ENCODE results near the gene ADCY2.
A peak's percentile ranks its signal among the peaks of the same experiment; 100 is the strongest.

The ADCY2 gene

DNA sequence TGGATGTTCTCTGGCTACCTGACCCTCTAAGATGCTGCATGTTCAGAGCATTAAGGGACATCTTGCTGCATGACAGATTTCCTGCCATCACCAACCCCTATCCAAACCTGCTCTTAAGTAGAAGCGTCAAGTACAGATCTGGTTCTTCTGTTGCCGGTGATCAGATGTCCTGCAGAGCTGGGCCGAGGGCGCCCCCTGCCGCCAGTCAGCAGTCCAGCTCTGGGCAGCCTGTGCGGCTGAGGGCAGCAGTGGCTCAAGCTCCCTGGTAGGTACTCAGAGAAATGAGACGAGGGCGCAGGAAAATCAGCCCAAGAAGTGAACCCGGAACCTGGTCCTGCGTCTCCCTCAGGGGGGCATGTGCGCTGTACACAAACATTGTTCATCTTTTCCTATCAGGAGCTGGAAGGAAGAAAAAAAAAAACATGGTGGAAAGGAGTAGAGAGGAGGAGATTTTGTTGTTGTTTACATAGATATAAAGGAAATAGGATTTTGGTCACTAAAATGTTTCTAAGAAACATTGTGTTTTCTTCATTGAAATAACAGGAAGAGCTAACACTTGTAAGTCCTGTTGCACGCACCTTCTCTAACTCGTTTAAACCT, 359.2 kb downstream of the ADCY2 start:
- peak; percentile 37 for DNase-seq

DNA sequence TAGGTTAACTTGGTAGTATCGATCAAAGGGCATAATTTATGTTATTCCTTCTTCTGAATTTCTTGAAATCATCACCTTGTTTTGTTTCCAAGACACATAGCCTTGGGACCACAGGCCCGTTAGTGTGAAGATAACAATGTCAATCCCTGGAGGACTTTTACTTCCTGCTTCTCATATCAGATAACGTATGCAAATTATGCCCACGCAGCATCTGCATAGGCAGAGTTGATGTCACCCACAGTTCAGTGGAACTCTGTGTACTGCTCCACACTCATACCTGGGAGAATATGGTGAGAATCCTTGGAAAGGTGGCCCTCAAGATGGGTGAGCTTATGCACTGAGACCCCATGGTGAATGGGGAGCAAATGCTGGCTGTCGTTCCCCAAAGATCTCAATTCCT, 360.0 kb downstream of the ADCY2 start:
- DNase-seq, result no peak

DNA sequence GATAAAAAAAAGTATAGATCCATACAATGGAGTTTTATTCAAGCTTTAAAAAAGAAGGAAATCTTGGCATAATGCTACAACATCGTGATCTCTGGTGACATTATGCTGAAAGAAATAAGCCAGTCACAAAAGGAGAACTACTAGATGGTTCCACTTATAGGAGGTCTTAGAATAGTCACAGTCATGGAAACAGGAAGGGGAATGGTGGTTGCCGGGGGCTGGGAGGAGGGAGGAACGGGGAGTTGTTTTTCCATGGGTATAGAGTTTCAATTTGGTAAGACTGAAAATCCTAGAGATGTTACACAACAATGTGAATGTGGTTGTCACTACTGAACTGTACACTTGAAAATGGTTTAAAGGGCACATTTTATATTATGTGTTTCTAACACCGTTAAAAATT, 360.5 kb downstream of the ADCY2 start:
- no peak for DNase-seq

DNA sequence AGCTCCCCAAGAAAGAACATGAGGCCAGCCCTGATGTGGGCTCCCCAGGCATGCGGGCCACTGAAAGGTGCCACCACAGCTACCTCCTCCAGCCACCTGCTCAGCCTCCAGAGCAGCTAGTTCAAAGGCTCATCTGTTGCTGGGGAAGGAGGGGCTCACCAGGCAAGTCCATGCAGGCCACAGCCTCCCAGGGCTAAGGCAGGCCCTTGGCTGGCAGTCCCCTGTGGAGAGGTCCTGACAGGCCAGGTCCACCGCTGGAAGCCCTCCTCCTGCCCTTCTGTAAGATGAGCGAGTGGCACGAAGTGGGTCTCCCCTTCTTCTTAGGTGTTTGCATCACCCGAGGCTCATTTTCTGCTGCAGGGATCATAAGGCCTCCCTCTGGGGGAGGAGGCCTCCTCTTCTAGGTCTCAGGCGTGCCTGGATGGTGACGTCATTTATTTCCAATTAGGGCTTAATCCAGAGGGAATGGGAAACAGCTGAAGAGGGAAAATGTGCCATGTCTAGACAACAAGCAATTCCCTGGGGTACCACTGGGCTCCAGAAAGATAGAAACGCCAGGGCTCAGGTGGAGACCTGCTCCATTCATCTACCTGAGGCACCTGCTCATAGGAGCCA, 363.4 kb downstream of the ADCY2 start:
- no peak for DNase-seq

DNA sequence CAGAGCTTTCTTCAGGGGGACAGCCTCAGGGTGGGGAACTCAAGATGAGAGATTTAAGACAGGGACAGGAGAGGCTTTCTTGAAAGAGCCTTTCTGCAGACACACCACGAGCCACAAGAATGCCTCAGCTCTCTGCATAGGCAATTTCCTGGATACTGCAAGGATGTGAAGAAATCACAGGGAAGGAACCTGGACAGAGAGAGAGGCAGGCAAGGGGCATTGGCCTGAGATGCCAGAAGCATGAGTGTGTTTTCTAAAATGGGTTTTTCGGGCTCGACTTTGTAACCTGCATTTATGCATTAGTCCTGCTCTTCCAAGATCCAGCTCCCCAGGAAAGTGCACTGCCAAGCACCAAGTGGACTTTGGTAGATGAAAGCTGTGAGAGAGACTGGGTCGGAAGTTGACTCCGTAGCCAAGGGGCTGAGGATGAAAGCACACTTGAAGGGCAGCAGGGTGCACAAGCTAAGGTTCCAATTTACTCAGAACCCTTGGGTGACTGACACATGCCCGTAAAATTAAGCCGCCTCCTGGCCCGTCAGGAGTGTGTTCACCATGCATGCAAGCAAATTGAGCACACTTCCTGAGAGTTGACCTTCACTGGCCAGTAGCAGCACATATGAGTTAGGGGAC, 364.1 kb downstream of the ADCY2 start:
- no peak for DNase-seq

DNA sequence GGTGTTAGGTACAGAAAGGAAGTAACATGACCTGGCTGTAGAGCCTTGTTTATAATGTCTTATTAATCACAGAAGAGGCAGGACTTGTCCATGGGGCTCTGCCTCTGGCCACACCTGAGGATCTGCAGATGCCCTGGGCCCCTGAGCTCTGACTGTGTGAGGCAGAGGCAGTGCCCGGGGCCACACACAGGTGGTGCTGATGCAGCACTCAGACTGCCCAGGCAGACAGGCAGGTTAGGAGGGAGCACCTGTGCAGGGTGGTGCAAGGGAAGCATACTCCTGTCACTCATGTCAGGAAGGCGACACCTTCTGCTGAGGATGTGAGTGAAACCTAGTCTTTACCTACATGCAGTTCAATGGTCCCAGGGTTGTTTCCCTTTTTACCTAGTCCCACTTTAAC, 366.3 kb downstream of the ADCY2 start:
- DNase-seq, result no peak

DNA sequence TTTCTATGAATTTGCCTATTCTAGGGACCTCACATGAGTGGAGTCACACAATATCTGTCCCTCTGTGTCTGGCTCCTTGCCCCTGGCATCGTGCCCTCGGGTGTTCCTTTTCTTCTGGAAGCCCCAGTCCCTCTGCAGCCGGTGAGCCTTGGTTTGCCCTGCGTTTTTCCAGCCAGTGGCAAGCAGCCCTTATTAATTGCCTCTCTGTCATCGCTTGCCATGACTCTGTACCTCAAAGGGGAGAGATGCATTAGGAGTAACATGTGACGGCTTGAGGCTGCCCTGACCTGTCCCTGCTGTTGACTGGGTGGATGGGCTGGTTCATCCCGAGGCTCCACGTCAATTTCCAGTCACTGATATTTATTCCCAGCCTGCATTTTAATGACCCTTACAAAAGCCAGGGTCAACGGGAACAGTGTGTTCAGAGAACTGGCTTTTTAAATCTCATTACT, 367.7 kb downstream of the ADCY2 start:
- DNase-seq, result no peak

DNA sequence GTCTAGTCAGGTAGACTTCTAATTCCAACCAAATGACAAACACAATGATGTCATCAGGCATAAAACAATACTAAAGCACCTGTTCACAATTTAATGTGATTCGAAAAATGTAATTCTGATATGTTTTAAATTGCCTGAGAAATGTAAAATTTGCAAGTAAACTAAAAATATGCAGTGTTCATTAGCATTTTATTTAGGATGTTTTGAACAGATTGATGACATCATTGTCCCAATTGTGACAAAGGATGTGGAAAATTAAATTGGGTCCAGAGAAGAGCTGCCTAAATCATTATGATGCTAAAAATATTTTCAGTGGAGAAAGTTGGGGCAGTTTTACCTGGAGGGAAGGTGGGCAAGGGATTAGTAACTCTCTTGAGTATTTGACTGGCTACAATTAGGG, 368.5 kb downstream of the ADCY2 start:
- no peak for DNase-seq

DNA sequence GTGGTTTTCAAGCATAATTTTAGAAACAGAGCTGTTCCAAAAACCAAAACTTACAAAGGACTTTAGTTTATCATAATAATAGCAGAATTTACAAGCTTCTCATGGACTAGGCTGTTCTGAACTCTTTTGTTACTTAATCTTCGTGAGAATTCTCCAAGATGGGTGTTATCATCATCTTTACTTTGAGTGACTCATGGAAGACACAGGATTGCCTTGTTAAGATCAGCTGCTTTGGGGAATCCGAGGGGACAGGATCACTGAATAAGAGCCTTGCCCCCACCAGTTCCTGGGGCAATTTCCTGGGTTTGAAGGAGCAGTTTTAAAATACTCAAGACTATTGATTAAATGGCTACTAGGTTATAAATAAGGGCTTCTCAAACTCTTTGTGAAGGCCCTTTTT, 374.5 kb downstream of the ADCY2 start:
- no peak for DNase-seq

DNA sequence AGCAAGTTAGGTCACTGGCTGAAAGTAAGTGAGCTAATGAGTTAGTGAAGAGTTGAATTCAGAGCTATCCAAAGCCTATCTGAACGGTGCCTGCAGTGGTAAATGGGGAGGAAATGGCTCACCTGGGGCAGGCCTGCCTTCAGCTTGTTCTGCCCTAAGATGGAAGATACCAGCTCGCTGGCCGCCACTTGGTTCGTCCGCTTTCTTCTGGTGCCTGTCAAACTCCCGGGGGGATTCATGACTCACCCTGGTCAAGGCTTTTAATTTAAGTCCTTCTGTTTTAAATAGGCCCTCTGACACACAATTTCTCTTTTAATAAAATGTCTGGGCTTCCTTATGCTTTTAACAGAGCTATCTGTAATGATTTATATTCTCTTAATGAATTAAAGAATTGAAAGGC, 376.2 kb downstream of the ADCY2 start:
- no peak for DNase-seq

DNA sequence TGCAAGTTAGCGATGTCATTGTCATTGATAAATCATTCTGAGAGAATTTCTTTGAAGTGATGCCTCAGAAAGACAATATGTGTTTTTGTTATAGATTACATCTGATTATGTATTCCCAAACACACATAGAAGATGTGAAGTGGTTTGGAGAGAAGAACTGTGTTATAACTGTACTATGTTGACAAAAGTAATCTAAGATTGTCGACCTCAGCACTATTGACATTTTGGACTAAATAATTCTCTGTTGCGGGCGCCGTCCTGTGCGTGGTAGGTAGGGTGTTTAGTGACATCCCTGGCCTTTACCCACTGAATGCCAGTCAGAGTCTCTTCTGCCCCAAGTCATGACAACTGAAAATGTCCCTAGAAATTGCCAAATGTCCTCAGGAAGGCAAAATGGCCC, 377.2 kb downstream of the ADCY2 start:
- DNase-seq, result no peak

DNA sequence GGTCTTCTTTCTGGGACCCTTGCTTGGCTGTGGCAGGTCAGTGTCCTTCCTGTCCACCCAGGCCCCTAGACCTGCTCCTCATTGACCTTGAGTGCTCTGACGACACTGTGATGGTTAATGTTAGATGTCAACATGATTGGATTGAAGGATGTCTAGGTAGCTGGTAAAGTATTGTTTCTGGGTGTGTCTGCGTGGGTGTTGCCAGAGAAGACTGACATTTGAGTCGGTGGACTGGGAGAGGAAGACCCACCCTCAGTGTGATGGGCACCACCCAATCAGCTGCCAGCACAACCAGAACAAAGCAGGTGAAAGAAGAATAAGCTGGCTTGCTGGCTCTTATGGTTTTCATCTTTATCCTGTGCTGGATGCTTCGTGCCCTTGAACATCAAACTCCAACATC, 380.5 kb downstream of the ADCY2 start:
- DNase-seq, result no peak

DNA sequence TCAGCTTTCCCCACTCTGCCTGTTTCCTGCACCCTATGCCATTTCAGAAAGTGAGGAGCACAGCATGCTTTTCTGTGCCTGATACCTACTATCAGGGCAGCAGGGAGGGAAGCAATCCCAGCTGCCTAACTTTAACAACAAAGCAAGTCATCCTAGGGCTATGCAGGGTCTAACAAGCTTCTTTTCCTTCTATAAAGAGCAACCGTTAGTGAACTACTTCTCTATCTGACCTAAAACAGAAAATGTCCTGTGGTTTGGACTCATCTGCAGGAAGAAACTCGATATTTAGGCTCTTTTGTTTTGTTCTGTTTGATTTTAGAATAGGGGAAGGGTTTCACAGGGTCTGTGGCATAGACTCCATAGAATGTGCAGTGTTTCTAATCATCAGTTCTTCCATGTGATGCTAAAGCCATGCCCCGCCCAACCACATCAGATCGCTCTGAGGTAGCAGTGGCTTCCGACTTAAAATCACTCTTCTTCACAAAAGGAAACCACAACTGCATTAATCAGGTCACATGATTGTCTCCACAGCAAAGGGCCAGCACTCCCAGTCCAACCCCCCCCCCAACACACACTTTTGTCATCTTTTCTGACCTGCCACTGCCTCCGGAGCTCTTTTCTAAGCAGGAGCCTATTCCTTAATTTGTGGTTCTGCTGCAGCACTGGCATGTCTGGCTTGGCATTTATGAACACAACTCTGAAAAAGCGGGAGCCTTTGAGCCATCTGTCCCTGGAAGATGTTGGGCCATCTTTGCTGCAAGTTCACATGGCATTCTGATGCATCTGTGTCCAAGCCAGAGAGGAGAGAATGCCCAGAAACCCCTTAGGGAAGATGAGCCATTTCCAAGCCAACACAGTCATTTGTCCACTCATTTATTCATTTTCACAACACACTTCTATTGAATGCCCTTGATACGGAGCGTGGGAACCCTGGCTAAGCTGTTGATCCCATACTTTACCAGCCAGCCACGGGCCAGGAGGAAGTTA, 383.4 kb downstream of the ADCY2 start:
- no peak for DNase-seq

DNA sequence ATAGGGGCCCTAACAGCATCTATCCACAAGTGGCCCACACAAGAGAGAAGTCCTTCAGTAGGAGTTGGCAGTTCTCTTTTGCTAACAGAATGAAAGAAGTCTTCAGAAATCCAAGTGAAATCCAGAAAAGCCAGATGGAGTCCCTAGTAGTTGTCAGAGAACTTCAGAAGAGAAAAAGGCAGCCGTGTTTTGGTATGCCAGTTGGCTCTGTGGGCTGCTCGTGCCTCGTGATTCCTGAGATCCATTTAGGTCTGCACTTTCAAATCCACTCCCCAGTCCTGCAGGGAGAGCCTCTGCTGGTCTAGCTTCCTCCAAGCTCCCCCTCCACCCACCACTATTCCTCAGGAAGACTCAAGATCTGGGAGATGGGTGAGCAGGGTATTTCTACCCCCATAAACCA, 386.0 kb downstream of the ADCY2 start:
- no peak for DNase-seq

DNA sequence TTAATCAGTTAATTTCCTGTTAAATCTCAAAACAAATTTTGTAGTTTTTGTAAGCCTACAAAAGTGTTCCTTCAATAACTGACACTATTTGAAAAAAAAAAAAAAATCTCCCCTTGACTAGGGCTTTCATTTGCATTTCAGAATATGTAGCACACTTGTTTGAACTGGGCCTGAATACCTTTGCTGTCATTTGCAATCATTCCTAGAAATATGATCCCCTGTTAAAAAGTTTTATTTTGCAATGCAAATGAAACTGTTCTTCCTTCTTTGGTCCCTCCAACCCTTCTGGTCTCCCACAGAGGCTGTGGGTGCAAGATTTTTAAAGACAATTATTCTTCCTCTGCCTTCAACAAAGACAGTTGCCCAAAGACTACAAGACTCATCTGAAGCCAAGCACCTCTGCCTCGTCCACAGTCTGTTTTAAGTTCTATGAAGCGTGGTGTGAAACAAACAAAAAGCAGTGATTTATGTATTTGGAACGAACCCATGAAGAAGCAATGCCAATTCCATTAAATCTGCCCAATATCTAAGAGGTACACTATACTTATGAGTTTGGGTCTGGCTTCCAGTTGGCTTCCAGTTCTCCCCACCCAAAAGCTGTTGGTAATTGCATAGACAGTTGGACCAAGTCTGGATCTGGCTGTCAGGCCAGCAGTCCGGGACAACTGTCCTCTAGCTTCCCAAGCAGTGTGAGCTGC, 388.9 kb downstream of the ADCY2 start:
- DNase-seq, result no peak

DNA sequence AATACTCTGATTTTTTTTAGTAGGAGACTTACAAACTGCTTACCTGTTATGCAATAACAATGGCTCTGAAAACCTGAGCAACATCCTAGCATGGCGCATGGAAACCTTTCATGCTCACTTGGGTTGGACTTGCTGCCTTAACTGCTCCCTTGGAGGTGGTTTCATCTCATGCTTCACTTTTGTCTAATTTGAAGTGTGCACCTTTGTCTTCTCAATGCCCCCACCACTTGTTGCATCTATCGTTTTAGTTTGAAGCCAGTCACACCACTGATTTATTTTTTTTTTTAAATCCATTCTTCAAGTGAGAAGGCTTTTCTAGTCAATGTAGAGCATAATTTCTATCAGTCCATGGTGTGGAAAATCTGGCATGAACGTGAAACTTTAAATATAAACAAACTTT, 391.8 kb downstream of the ADCY2 start:
- no peak for DNase-seq

DNA sequence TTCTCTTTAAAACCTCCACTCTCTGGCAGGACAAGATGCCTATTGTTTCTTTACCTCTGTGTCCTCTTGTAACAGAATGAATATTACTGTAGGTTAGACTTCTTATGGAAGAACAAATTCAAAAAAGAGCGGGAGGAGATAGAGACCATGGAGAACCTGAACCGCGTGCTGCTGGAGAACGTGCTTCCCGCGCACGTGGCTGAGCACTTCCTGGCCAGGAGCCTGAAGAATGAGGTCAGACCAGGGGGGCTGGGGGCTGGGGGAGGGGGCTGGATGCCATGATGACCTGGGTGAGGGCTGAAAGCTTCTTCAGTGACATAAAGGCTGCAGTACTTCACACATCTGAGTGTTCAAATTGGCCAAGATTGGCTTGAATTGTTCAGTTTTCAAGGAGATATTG, 393.6 kb downstream of the ADCY2 start:
- DNase-seq, result no peak

DNA sequence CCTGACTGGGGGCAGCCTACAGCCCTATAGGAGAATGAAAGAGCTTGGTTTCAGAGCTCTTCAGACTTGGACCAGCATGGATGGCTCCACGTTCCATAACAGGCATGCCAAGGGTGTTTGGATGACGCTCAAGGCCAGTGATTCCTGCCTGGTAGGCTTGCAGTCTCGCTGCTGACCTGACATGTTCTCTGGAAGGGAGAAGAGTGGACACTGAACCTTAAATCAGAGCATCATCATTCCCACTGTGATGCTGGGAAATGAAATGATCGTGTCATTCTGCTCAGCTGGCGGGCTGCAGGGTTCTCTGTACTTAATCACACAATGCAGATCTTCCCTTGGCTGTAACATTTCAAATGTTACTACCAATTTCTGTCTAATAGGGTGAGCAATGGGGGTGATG, 398.0 kb downstream of the ADCY2 start:
- no peak for DNase-seq

DNA sequence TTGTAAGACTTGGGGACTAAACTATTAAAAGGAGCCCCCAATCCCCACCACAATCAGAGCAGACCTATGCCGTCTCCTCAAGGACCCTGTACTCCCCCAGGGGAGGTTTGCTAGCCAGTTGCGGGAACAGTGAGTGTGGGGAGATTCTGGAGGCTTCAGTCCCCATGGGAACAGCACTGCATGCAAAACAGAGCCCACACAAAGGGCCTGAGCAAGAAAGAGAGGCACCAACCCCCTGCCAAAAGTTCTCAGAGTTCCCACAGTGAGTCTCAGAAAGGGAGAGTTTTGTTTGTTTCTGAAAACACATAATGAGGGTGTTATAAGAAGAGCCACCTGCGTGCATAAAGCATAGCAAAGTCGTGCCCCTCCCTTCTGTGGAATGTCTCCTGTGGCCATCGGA, 398.4 kb downstream of the ADCY2 start:
- no peak for DNase-seq

DNA sequence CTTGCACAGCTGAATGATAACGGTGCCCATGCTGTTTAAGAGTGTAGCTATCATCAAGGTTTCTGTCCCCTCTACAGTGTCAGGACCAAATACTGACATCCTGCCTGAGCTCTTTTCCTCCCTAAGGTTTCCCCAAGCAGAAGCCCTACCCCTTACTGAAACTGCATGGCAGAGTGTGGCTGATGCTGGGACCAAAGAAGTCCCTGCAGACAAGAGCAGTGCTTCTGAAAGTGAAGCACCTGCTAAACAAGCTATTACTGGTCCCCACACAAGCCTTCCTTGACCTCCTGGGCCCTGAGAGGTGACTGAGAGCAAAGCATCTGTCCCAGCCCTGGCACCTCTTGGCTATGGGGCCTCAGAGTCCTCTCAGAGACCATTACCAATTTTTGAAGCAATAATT, 398.9 kb downstream of the ADCY2 start:
- DNase-seq, result no peak

DNA sequence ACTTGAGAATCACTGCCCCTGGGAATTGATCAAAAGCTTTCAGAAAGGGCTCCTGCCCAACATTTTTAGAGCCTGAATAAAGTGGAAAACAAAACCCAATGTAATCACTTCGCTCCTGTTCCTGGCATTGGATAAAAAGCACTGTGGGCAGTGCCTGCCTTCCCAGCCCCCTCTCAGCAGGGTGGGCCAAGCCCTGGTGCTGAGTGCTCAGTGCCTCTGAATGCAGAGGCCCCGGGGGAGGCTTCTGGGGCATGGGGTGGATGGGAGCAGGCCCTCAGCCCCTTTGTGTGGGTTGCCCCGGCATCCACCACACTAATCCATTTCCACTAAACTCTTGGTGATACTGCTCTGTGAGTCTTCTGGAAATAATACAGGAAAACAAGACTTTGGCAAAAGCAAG, 399.4 kb downstream of the ADCY2 start:
- no peak for DNase-seq

DNA sequence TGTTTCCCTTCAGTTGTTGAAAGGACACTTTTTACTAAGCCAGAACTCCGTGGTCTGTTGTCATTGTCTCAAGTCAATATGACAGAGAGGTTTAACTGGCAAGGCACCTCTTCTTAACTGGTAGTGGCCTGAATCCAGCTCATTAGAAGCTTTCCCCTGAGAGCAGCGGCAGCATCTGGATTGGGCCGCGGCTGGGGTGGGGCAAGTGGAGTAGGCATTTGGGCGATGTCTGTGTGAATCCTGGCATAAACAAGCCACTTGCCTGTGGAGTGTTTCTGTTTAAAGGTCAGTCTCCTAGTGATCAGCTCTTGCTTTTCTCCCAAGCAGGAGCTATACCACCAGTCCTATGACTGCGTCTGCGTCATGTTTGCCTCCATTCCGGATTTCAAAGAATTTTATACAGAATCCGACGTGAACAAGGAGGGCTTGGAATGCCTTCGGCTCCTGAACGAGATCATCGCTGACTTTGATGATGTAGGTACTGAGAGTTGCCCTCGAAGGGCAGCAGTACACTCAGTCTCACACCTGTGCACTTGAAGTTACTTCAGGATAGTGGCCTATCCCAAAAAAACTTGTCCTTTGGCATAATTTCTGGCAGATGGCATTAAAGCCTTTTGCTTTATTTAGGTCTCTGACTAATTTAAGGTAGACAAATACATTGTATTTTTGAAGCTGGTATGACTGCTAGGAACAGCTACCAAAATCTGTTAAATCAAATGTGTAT, 406.1 kb downstream of the ADCY2 start:
- DNase-seq, result no peak

Data from DMS 273 treated with DMSO at 0.1 percent for 48 hours (cell line).